ENCODE data around the gene SLC24A4.

GRCh38 chr14:92527721-92528120 lies 204.8 kb downstream of the SLC24A4 start:
- TF ChIP-seq POLR2A (IDR thresholded peaks at IDR 0.05): no peak
- no peak for TF ChIP-seq CTCF (IDR thresholded peaks at IDR 0.05 in 8 of 11, conservative IDR thresholded peaks at IDR 0.05 in 3 of 11)
- no peak for TF ChIP-seq POLR2AphosphoS5 (IDR thresholded peaks at IDR 0.05)

Data from spleen (tissue), 7 donors.